ENCODE results near the gene CEP290.
A peak's percentile ranks its signal among the peaks of the same experiment; 100 is the strongest.
"Not testable (repeated sequence)": the region's sequence is repeated elsewhere in the genome, so short reads cannot be mapped to it uniquely, and the experiment has no call there.

CEP290 gene

DNA sequence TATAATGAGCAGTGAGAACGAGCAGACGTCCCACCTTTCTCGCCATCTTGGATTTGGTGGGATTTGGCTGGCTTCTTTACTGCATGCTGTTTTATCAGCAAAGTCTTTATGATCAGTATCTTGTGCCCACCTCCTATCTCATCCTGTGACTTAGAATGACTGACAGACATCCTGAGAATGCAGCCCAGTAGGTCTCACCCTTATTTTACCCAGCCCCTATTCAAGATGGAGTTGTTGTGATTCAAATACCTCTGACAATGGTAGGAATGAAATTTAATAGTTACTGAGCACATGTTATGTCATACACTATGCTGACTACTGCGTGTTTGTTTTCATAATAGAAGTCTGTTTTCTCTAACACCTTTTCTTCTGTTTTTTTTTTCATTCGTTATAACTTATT is 2.1 kb upstream of the CEP290 start:
- DNase-seq, result no peak

DNA sequence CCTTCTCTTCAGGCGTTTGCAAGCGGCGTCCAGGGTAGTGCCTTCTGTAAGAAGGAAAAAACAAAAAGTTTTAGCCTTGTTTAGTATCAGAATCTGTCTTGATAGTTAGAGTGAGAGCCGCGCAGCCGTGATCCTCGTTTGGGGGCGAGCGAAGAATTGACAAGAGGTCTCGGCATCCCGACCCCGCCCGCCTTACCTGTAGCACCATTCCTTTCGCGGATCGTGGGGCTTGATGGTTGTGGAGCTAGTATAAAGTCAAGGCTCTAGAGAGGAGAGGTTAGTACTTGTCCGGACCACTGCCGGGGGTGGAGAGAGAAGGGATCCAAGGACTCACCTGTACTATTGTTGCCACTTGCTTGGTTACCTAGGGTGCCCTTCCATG is 713 bp upstream of the CEP290 start:
- DNase-seq, result no peak

DNA sequence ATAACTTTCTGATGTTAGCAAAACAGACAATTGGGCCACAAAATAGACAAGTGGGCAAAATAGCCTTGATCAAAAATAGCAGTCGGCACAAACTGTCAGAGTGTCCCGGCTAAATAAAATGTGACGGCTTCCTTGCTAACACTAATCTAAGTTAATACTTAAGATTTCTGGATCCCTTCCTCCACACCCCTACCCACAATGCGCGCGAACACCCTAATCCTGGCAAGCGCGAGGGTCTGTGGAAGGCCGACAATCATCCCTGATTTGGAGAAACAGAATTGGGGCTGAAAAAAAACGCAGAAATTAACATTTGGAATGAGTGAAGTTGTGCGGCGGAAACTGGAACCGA is 489 bp downstream of the CEP290 start:
- no peak for DNase-seq

DNA sequence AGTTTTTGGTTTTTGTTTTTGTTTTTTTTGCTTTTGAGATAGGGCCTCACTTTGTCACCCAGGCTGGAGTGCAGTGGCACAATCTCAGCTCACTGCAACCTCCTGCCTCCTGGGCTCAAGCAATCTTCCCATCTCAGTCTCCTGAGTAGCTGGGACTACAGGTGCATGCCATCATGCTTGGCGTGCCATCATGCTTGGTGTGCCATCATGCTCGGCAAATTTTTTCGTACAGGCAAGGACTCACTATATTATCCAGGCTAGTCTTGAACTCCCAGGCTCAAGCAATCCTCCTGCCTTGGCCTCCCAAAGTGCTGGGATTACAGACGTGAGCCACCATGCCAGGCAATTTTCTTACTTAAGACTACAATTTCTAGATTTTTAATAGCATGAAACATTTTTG is 2.2 kb downstream of the CEP290 start:
- DNase-seq, result not testable (repeated sequence)

DNA sequence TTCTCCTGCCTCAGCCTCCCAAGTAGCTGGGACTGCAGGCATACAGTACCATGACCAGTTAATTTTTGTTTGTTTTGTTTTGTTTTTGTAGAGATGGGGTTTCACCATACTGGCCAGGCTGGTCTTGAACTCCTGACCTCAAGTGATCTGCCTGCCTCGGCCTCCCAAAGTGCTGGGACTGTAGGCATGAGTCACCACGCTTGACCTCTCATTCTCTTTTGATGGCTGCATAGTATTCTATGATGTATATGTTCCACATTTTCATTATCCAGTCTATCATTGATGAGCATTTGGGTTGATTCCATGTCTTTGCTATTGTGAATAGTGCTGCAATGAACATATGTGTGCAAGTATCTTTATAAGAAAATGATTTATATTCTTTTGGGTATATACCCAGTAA is 8.7 kb downstream of the CEP290 start:
- DNase-seq, result not testable (repeated sequence)

DNA sequence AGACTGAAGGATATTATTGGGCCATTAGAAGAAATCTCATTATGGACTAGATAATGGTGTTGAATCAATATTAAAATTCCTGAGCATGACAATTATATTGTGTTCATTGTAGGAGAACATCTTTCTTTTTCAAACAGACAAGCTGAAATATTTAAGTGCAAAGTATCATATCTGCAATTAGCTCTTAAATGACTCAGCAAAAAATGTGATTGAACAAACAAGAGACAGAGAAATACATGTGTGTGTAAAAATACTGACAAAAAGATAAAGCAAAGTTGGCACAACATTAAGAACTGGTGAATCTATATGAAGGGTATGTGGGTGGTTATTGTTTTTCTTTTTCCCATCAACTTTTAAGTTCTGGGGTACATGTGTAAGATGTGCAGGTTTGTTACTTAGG is 9.5 kb downstream of the CEP290 start:
- DNase-seq, result no peak

DNA sequence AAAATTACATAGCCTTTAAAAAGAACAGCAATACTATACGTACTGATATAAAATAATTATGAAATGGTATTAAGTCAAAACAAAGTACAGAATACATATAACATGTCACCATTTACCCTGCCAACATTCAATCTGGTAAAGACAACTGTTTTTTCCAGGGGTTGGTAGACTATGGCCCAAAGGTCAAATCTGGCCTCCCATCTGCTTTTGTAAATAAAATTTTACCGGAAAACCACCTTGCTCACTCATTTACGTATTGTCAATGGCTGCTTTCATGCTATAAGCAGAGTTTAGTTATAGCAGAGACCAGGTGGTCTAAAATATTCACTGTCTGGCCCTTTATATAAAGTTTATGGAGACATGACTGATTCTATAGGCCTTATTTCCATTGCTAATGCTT is 14.0 kb downstream of the CEP290 start:
- DNase-seq, result no peak

DNA sequence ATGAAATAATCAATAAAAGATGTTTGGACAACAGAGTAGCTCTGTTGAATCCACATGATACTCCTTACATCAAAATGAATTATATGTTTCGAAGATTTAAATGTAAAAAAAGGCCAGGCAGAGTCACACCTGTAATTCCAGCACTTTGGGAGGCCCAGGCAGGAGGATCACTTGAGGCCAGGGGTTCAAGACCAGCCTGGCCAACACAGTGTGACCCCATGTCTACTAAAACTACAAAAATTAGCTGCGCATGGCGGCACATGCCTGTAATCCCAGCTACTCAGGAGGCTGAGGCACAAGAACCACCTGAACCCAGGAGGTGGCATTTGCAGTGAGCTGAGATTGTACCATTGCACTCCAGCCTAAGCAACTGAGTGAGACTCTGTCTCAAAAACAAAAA is 14.8 kb downstream of the CEP290 start:
- DNase-seq, result no peak

DNA sequence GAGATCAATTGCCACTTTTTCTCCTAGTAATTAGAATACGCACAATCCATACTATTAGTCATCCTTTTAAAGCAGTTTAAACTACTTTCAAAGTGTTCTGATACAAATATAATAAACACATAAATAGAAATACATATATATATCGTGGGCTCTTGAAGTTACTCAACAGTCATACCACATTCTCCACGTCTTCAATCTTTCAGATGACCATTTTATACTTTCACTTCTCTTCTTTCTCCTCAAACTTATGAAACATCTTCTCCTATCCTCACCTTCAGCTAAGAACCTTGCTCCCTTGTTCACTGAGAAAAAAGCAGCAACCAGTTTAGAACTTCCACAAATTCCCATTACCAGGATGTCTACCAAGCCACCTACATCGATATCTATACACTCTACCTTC is 19.2 kb downstream of the CEP290 start:
- DNase-seq, result no peak

DNA sequence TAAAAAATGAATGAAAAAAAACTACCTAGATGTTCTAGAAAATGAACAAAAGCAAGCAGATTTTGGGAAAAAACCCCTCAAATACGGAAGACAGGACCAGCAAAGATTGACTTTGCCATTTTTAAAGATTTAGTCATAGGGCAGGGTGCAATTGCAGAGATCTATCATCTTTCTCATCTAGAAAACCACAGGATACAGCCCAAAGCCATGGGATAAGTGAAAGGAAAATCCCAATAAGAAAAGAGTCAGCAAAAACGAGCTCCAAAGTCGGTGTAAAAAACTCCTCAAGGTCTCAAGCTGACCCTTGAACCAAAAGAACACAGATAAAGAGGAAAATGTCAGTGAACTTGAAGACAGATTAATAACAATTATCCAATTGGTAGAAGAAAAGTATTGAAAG is 28.0 kb downstream of the CEP290 start:
- DNase-seq, result no peak

DNA sequence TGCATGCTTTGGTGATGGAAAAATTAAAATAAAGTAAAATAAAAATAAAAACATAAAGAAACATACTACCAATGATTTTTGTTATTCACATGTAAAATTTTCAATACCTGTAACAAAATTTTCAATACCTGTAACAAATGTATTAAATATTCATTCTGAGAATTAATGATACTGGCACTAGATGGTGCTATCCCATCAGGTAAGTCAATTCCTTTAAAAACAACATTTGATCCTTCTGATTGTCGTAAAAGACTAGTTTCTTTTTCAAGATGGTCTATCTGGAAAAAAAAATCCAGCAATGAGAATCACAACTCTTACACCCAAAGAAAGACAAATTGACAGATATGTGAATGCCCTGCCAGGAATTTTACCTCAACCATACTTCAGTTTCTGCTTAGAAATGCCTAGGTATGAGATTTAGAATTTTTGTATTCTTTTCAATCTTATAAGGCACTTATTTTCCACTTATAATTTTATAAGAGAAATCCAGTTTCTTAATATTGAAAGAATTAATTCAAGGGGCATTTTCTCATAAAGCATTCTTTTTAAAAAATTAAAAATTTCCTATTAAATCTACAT is 30.7 kb downstream of the CEP290 start:
- peak; percentile 31 for DNase-seq

DNA sequence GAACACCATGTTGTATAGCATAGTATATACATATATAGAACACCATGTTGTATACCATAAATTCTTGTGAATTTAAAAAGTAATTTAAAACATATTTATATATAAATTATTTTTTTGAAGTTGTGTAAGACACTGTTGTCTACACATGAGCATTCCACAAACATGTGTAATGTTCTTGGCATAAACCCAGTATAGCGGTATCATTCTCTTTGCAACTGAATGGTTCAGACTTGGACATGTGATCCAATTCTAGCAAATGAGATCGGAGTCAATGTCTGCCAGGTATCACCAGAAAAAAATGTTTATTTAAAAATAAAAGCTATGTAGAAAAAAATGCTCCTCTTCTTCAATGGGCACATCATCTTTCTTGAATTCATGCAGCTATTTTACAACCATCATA is 33.9 kb downstream of the CEP290 start:
- no peak for DNase-seq

DNA sequence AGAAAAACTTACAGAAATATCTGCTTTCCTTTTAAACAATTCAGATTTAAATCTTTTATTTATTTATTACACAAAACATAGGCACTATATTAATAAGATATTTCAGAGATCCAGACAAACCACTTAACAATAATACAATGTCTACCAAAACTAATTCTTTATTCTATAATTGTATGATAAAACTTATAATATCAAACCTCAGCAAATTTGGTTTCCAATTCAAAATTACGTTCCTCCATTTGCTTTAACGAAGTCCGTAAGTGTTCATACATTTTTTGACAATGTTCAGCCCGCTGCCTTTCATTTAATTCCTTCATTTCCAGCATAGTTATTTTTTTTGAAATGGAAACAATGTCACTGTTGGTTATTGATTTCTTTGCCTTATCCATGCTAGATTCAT is 48.3 kb downstream of the CEP290 start:
- no peak for DNase-seq

DNA sequence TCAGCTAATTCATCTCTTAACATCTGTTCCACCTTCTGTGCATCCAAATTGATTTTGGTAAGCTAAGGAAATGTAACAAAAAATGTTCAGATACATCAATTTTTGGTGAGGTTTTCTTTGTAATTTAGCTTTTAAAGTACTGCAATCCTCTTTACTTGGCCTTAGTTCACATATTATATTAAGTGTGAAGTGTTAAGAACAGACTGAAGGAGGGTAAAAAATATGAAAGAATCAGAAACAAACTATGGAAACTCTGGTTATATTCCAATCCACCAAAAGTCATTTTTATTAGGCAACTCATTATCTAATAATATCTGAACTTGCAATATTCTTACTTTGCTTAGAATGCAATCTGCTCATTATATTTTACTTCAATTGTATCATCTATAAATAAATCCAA is 49.1 kb downstream of the CEP290 start:
- no peak for DNase-seq

DNA sequence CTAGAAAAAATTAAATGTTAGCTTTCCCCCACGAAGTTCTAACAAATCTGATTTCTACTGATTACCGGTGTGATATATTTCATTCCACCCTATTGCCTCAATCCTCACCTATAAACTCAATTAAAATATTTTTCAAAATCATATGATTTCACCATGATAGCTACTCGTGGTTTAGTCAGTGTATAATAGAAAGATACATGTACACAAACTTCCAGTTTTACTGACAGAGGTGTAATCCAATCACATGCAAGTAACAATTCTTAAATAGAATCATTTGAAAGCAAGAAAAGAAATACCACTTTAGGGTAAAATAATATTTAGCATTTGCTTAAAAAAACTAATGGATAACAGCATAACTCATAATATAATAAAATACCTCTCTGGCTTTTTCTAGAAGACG is 57.7 kb downstream of the CEP290 start:
- DNase-seq, result no peak

DNA sequence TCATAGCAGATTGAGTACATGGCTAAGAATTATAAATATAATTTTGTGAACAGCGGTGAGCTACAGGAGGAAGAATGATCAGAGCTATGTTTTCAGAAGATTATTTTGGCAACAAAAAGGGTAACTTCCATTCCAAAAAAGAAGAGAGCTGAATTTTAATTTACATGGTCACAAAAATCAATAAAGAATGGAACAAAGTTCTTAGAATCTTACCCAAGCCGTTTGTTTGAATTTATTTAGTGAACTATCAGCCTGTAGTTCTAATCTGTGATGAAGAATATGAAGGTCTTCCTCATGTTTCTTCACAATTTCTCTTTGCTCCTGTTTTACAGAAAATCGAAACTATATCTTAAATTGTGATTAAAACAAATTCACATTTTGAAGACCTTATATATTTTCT is 58.3 kb downstream of the CEP290 start:
- no peak for DNase-seq

DNA sequence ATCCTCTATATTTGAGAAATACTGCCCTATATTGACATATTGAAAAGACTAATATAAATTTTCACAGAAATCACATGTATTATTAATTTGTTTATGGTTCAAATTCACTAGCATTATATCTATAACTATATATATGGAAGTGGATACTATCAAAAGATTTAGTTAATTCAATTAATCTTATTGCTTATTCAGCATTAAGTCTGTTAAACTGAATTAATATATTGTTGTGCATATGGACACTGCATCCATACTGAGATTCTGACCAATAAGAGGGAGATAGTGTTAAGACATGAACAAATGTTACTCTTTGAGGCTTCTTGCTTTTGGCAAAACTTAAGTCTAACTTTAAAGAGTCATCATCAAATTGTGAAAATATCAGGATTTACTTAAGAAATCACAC is 60.6 kb downstream of the CEP290 start:
- no peak for DNase-seq

DNA sequence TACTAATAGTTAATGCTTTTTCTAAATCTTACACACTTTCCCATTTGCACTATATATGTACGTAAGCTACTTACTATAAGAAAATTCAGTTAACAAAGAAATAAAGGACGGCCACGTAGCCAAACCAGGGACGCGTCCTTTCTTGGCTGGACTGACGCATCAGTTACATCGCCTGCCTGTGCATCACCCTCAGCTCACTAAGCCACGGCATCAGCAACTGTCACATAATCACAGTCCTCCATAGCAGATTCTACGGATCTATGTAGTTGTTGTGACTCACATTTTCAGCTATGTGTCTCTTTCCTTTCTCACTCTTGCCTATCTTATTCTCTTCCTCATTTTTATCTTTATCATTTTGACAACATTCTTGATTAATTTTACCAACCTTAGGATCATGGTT is 74.6 kb downstream of the CEP290 start:
- DNase-seq, result no peak

DNA sequence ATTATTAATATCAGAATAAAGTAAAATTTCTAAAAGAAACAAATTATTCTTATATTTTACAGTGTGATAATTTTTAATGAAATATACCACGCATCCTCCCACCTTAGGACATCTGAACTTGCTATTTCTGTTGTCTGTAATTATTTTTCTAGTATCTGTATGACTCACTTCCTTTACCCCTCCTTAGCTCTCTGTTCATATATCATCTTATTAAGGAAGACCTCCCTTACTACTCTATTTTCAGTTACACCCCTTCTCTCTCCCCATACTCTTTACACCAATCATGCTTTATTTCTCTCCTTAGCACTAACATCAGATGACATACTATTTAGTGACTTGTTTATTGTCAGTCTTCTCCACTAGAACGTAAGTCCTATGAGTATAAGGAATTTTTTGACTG is 78.5 kb downstream of the CEP290 start:
- DNase-seq, result no peak

DNA sequence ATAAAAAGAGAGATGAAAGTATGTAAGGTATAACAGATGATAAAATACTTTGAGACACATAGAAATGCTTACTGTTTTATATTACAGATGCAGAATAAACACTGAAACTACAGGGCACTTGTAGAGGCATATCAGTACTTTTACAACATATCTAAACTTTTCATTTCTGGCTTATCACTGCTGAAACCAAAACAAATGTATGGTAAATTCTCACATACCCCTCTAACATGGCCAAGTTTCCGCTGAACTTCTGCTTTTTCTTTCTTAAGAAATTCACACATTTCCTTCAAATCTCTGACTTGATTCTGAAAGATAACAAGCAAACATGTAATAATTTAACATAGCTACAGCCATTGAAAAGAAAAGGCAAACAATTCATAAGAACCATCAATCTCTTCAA is 79.4 kb downstream of the CEP290 start:
- no peak for DNase-seq

DNA sequence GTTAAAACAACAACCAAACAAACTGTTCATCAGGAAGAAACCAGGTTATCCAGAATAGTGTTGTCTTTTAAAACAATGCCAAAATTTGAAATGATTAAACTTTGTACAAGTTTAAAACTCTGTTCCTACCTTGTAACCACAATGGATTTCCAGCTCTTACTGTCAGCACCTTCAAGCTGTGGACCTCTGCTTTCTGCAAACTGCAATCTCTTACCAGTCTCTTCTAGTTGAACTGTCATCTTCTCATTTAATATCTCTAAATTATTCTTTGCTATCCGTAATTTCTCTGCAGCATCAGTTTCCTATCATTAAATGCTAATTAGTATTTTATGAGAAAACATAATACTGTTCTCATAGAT is 83.2 kb downstream of the CEP290 start:
- DNase-seq, result no peak

DNA sequence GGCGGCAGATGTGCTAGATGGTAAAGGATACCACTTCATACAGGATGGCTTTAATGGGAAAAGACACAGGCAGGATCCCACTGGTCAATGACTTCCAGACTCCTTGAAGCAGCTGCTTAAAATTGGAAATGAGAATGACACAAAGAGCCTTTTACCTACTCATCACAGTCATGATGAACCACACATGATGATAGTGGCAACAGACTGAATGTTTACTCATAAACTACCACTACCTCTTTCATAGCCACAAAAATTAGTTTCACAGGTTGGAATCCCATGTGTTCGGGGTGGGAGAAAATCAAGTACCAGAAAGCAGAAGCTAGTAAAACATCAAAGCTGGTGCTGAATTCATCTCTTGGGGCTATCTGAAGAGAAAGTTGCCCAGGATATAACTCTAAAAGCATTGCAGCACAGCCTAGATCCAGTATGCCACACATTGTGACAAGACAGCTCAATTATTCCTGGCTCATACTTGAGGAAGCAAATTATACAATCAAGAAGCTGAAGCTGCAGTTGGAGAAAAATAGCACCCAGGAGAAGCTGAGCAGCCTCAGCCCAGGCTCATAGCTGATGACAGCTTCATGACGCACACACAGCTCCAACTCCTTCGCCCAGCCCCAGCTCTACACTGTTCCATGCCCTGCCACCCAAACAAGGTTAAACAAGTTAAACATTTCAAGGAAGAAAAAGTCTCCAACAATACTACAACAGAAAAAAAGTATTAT is 83.7 kb downstream of the CEP290 start:
- DNase-seq, result no peak

DNA sequence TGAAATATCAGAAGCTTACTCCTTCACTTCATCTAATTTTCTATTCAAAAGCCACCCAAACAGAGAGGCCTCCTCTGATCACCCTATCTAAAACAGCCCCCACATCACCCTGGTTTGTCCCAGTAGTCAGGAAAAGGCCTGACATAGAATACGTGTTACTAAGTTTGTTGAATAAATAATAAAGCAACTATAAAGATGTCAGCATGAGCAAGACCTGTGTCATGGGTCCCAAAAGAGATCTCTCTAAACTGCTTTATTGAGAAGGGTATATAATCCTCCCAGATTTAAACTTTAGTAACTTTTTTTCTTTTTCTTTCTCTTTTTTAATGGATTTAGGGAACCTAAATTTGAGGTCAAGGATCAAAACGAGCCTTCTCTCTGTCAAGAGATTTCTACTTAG is 85.3 kb downstream of the CEP290 start:
- no peak for DNase-seq

DNA sequence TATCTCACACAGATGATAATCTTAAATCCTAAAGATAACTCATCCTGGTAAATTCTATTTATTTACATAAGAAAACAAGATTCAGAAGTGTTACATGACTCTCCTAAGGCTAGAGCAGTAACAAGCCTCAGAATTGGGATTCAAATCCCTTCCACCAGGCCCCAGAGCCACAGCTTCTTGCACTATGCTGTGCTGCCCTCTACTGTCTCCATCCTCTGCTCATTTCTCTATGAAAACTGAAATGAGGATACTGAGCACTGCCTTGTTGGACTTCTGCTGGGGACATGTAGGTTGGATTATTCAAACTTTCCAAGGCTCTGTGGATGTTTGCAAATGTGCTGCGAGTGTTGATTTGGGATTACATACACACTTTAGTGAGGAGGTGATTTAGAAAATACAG is 89.2 kb downstream of the CEP290 start:
- peak; percentile 44 for DNase-seq

DNA sequence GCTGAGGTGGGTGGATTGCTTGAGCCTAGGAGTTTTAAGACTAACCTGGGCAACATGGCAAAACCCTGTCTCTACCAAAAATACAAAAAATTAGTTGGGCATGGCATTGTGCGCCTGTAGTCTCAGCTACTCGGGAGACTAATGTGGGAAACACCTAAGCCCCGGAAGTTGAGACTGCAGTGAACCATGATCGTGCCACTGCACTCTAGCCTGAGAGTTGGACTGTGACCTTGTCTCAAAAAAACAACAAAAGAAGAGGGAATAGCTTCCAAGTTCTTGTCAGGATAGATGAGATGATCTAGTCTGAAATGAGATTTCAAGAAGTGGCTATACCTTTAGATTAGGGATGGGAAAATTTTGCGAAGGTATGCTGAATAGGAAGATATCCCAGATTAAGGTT is 97.9 kb downstream of the CEP290 start:
- DNase-seq, result no peak

DNA sequence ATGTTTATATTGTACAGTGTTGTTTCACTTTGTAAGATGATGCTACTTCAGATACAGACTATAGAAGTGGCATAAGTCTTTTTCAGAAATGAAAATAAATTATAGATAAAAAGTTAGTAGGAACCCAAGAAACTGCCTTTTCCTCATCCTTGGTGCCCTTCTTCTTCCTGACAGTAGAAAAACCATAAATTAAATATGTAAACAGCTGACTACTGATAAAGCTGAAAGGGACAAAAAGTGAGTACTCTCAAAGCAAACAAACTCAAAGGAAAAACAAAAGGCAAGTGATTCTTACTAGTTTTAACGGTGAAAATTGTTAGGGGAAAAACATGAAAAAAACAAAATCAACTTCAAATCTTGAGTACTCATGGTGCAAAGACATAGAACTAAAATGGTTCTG is 104.1 kb downstream of the CEP290 start:
- DNase-seq, result no peak

Measured in DMS153 (cell line).